ENCODE data around the gene TNFRSF12A. TPM values are rescaled to one million over a fixed set of nuclear protein-coding genes. Genes with fewer than 3 reads are reported as not detected.

TNFRSF12A gene
- total RNA-seq, 1 donor from 2014 or later: 44.3 TPM

- no peak for TF ChIP-seq CTCF (IDR thresholded peaks at IDR 0.05; ENCODE audit: unreplicated experiment)
- H3K36me3 Mint-ChIP-seq (ENCODE audit: insufficient read depth): no peaks in the 10 kb centered on the region
- no peak overlapping the region for H3K4me3 Mint-ChIP-seq (ENCODE audit: low read depth)
- H3K9me3 Mint-ChIP-seq (ENCODE audit: low read depth): no peaks in the 10 kb centered on the region
- peaks cover 15% of the 10 kb centered on the region for H3K4me1 Mint-ChIP-seq (ENCODE audit: low read depth)
- no peak overlapping the region for H3K27ac Mint-ChIP-seq
- DNase-seq (ENCODE audit: low spot score, unreplicated experiment): no peak
- H3K27me3 Mint-ChIP-seq: peaks cover 6% of the 10 kb centered on the region
Observed at GRCh38 chr16:2982402-2982801, 37.8 kb upstream of the TNFRSF12A start.

- peaks cover 15% of the 10 kb centered on the region for H3K4me1 Mint-ChIP-seq (ENCODE audit: low read depth)
- peaks cover 6% of the 10 kb centered on the region for H3K27me3 Mint-ChIP-seq
- peak overlapping the region; percentile 84 for H3K27ac Mint-ChIP-seq
- no peak overlapping the region for H3K4me3 Mint-ChIP-seq (ENCODE audit: low read depth)
- peak; percentile 81 for DNase-seq (ENCODE audit: low spot score, unreplicated experiment)
- peak; percentile 91 for TF ChIP-seq CTCF (IDR thresholded peaks at IDR 0.05; ENCODE audit: unreplicated experiment)
- no peaks in the 10 kb centered on the region for H3K9me3 Mint-ChIP-seq (ENCODE audit: low read depth)
- no peaks in the 10 kb centered on the region for H3K36me3 Mint-ChIP-seq (ENCODE audit: insufficient read depth)
Observed at GRCh38 chr16:2983706-2984136, 36.4 kb upstream of the TNFRSF12A start.

- Mint-ChIP-seq H3K27me3 (peaks cover 6% of the 10 kb centered on the region), H3K4me1 (ENCODE audit: low read depth) (peaks cover 16% of the 10 kb centered on the region), H3K9me3 (ENCODE audit: low read depth) (no peaks in the 10 kb centered on the region), H3K27ac (no peak overlapping the region), H3K36me3 (ENCODE audit: insufficient read depth) (no peaks in the 10 kb centered on the region), H3K4me3 (ENCODE audit: low read depth) (no peak overlapping the region)
- DNase-seq (ENCODE audit: low spot score, unreplicated experiment): no peak
- TF ChIP-seq CTCF (IDR thresholded peaks at IDR 0.05; ENCODE audit: unreplicated experiment): no peak
Observed at GRCh38 chr16:2985462-2985861, 34.7 kb upstream of the TNFRSF12A start.

- Mint-ChIP-seq H3K27me3 (peaks cover 6% of the 10 kb centered on the region), H3K9me3 (ENCODE audit: low read depth) (no peaks in the 10 kb centered on the region), H3K4me1 (ENCODE audit: low read depth) (peaks cover 16% of the 10 kb centered on the region), H3K4me3 (ENCODE audit: low read depth) (no peak overlapping the region), H3K27ac (no peak overlapping the region), H3K36me3 (ENCODE audit: insufficient read depth) (no peaks in the 10 kb centered on the region)
- no peak for TF ChIP-seq CTCF (IDR thresholded peaks at IDR 0.05; ENCODE audit: unreplicated experiment)
- no peak for DNase-seq (ENCODE audit: low spot score, unreplicated experiment)
Observed at GRCh38 chr16:2985893-2986355, 34.2 kb upstream of the TNFRSF12A start.

GRCh38 chr16:2986623-2987188, 33.5 kb upstream of the TNFRSF12A start:
- peaks cover 10% of the 10 kb centered on the region for H3K4me1 Mint-ChIP-seq (ENCODE audit: low read depth)
- H3K36me3 Mint-ChIP-seq (ENCODE audit: insufficient read depth): no peaks in the 10 kb centered on the region
- no peak overlapping the region for H3K27ac Mint-ChIP-seq
- TF ChIP-seq CTCF (IDR thresholded peaks at IDR 0.05; ENCODE audit: unreplicated experiment): no peak
- no peaks in the 10 kb centered on the region for H3K9me3 Mint-ChIP-seq (ENCODE audit: low read depth)
- no peak for DNase-seq (ENCODE audit: low spot score, unreplicated experiment)
- peaks cover 6% of the 10 kb centered on the region for H3K27me3 Mint-ChIP-seq
- no peak overlapping the region for H3K4me3 Mint-ChIP-seq (ENCODE audit: low read depth)

All from progenitor cell of endocrine pancreas (in vitro differentiated cells).